ENCODE measurements around the gene NRL. TPM values are rescaled to one million over a fixed set of nuclear protein-coding genes. Genes with fewer than 3 reads are reported as not detected.
"Not testable (repeated sequence)": the region's sequence is repeated elsewhere in the genome, so short reads cannot be mapped to it uniquely, and the experiment has no call there.

NRL gene
- total RNA-seq, 1 experiment from 2014 or later, result 2.5 TPM

- no peak overlapping the region for H3K27ac ChIP-seq (ENCODE audit: insufficient read length, low read depth, low read length)
- H4K5ac ChIP-seq (ENCODE audit: insufficient read length, low read depth, low read length), result no peak overlapping the region
- no peak overlapping the region for H3K9ac ChIP-seq (ENCODE audit: extremely low read depth, insufficient read length, low read length)
- peak; percentile 51 for DNase-seq
- no peaks in the 10 kb centered on the region for H3K79me1 ChIP-seq (ENCODE audit: insufficient read depth, low read depth, low read length, poor library complexity, severe bottlenecking)
- no CpG with 5 or more reads among the region's 20 CpGs for WGBS (ENCODE audit: extremely low coverage, insufficient read length, low lambda C conversion rate)
- Mint-ChIP-seq H3K27me3 (ENCODE audit: low read depth) (peaks cover 8% of the 10 kb centered on the region), H3K9me3 (no peaks in the 10 kb centered on the region; a peak in 1 of 5 replicates), H3K27ac (peak overlapping the region; percentile 24 to 85 (median 79); a peak in 4 of 7 replicates), H3K36me3 (ENCODE audit: insufficient read depth in 1 of 3, low read depth in 3 of 3) (peaks cover 0 to 6% (median 0%) of the 10 kb centered on the region in 3 experiments; a peak in 4 of 7 replicates), H3K4me3 (peak overlapping the region; percentile 73 to 82), H3K4me1 (peaks cover 15 to 23% of the 10 kb centered on the region in 2 experiments)
- H2BK15ac ChIP-seq (ENCODE audit: low read depth, low read length), result no peak overlapping the region
- no peak overlapping the region for H3T11ph ChIP-seq (ENCODE audit: low read length)
- H4K91ac ChIP-seq (ENCODE audit: insufficient read length, low read depth, low read length), result no peak overlapping the region
- no peak overlapping the region for H3K18ac ChIP-seq (ENCODE audit: insufficient read length, low read depth, low read length)
- no peaks in the 10 kb centered on the region for H3K4me1 ChIP-seq (ENCODE audit: insufficient read depth, low read length)
- no peak overlapping the region for H3K23ac ChIP-seq (ENCODE audit: insufficient read length, low read depth, low read length)
- H3K9me3 ChIP-seq (ENCODE audit: control insufficient read depth, low read depth, low read length), result no peaks in the 10 kb centered on the region
- peak overlapping the region; percentile 67; the same call in 1 of the 2 replicates for H3K14ac ChIP-seq (ENCODE audit: insufficient read depth, low read length)
- H3K23me2 ChIP-seq (ENCODE audit: insufficient read length, low read depth, low read length, poor library complexity, severe bottlenecking), result peaks cover 8% of the 10 kb centered on the region
- peak overlapping the region; percentile 76 for H3K4me2 ChIP-seq (ENCODE audit: insufficient read depth, insufficient read length, low read length)
- no peak overlapping the region for H4K8ac ChIP-seq (replicated peaks; ENCODE audit: insufficient read length, low read depth, low read length)
- H2BK20ac ChIP-seq (ENCODE audit: low read depth, low read length, poor library complexity, severe bottlenecking), result no peak overlapping the region
- no peak for TF ChIP-seq CTCF (conservative IDR thresholded peaks at IDR 0.05)
- no peak overlapping the region for H2BK120ac ChIP-seq (ENCODE audit: low read depth, low read length, poor library complexity, severe bottlenecking)
- no peak overlapping the region for H2AFZ ChIP-seq (ENCODE audit: low read length)
- no peak overlapping the region for H3K56ac ChIP-seq (ENCODE audit: insufficient read length, low read depth, low read length)
- no peak overlapping the region for H3K4ac ChIP-seq (ENCODE audit: low read depth, low read length)
- H2AK5ac ChIP-seq (ENCODE audit: insufficient read length, low read length), result no peak overlapping the region
- H2BK5ac ChIP-seq (ENCODE audit: insufficient read length, low read length), result no peak overlapping the region
- H3K27me3 ChIP-seq (ENCODE audit: insufficient read depth, low read length), result no peaks in the 10 kb centered on the region
- no peak overlapping the region for H2BK12ac ChIP-seq (ENCODE audit: insufficient read length, low read depth, low read length)
- H3K79me2 ChIP-seq (ENCODE audit: insufficient read depth, low read length), result no peaks in the 10 kb centered on the region
- no peaks in the 10 kb centered on the region for H4K20me1 ChIP-seq (ENCODE audit: control insufficient read depth, insufficient read depth, insufficient read length)
Measured at GRCh38 chr14:24051176-24051788, 63.5 kb downstream of the NRL start.

- H3K4me1 ChIP-seq (ENCODE audit: insufficient read depth, low read length), result not testable (repeated sequence)
Measured at GRCh38 chr14:24050753-24051152, 64.0 kb downstream of the NRL start.

More at GRCh38 chr14:24050753-24051152, 64.0 kb downstream of the NRL start:
- H3K23ac ChIP-seq (ENCODE audit: insufficient read length, low read depth, low read length); H3K23me2 ChIP-seq (ENCODE audit: insufficient read length, low read depth, low read length, poor library complexity, severe bottlenecking); H3K79me1 ChIP-seq (ENCODE audit: insufficient read depth, low read depth, low read length, poor library complexity, severe bottlenecking); H4K8ac ChIP-seq (replicated peaks; ENCODE audit: insufficient read length, low read depth, low read length); H3K9me3 Mint-ChIP-seq; H2BK120ac ChIP-seq (ENCODE audit: low read depth, low read length, poor library complexity, severe bottlenecking); H3K36me3 Mint-ChIP-seq (ENCODE audit: insufficient read depth in 1 of 3, low read depth in 3 of 3); H4K5ac ChIP-seq (ENCODE audit: insufficient read length, low read depth, low read length); H3K79me2 ChIP-seq (ENCODE audit: insufficient read depth, low read length); H4K91ac ChIP-seq (ENCODE audit: insufficient read length, low read depth, low read length); H2BK12ac ChIP-seq (ENCODE audit: insufficient read length, low read depth, low read length); H3K9ac ChIP-seq (ENCODE audit: extremely low read depth, insufficient read length, low read length); H2BK20ac ChIP-seq (ENCODE audit: low read depth, low read length, poor library complexity, severe bottlenecking); H2BK15ac ChIP-seq (ENCODE audit: low read depth, low read length); H4K20me1 ChIP-seq (ENCODE audit: control insufficient read depth, insufficient read depth, insufficient read length); H3K18ac ChIP-seq (ENCODE audit: insufficient read length, low read depth, low read length); H3K4me2 ChIP-seq (ENCODE audit: insufficient read depth, insufficient read length, low read length); DNase-seq; H2BK5ac ChIP-seq (ENCODE audit: insufficient read length, low read length); H3K4ac ChIP-seq (ENCODE audit: low read depth, low read length); H3T11ph ChIP-seq (ENCODE audit: low read length); H2AFZ ChIP-seq (ENCODE audit: low read length); H3K56ac ChIP-seq (ENCODE audit: insufficient read length, low read depth, low read length); H3K9me3 ChIP-seq (ENCODE audit: control insufficient read depth, low read depth, low read length); H3K27me3 ChIP-seq (ENCODE audit: insufficient read depth, low read length); H2AK5ac ChIP-seq (ENCODE audit: insufficient read length, low read length); H3K14ac ChIP-seq (ENCODE audit: insufficient read depth, low read length); H3K27me3 Mint-ChIP-seq (ENCODE audit: low read depth); H3K27ac ChIP-seq (ENCODE audit: insufficient read length, low read depth, low read length): not testable (repeated sequence)
- Mint-ChIP-seq H3K4me1 (peaks cover 15 to 23% of the 10 kb centered on the region in 2 experiments), H3K4me3 (peak overlapping the region; percentile 73 to 82), H3K27ac (peak overlapping the region in 2 of 3 experiments; percentile 24 to 85; a peak in 1 of 7 replicates)
- WGBS (ENCODE audit: extremely low coverage, insufficient read length, low lambda C conversion rate), result no CpG with 5 or more reads among the region's 8 CpGs

All from H9 (cell line).